Pulmonary artery endothelial cell (primary cell): Measurements from ENCODE around the gene LSP1. TPM values are rescaled to one million over a fixed set of nuclear protein-coding genes. Genes with fewer than 3 reads are reported as not detected.

Source experiments
- DNase-seq: peaks from one replicate; pipeline ENCODE4 v3.0.0-alpha.2; 2011; ENCODE audit warnings: low read depth, low spot score
- total RNA-seq: library from RNA; depleted of rRNA; stranded (reverse); fragments of >200 nt; gene quantifications from 2 replicates; pipeline ENCODE4 v1.2.3, GENCODE V29; 2014

The LSP1 gene
- total RNA-seq, 1 donor from 2014 or later = not detected

- no peak for DNase-seq
Measured at GRCh38 chr11:1917523-1918435, 64.9 kb downstream of the LSP1 start.

DNA sequence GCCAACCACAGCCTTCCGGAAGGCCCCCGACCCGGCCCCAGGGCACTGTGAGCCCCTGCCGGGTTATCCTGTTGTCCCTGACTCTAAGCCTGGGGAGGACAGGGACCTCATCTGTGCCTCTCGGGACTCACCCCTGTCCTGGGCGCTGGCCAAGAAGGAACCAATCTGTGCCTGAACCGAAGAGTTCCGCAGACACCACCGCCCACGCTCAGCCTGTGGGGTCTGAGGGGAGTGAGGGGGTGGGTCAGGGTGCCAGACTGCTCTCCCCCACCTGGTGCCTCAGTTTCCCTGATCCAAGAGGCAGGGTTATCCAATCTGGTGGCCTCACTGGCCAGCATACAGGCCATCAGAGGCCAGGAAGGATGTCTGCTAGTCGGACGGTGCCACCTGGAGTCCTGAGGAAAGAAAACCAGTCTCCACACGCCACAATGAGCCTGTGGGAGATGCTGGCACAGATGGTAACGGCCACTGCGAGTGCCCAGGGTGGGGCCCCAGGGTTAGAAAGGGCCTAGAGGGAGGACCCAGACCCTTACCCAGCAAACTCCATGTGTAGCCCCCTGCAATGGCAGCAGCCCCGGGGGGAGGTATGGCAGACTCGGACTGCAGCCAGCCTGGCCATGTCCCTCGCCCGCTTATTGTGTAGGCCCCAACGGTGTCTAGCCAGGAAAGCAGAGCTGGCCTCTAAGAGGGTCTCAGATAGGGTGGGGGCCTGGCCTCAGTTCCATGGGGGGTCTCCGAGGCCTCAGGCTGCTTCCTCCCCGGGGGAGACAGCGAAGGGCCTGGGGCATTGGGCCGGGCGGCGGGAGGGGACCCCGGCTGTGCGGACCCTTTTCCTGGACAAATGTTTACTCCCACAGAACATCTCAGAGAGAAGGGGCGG lies 65.8 kb downstream of the LSP1 start:
- no peak for DNase-seq

DNA sequence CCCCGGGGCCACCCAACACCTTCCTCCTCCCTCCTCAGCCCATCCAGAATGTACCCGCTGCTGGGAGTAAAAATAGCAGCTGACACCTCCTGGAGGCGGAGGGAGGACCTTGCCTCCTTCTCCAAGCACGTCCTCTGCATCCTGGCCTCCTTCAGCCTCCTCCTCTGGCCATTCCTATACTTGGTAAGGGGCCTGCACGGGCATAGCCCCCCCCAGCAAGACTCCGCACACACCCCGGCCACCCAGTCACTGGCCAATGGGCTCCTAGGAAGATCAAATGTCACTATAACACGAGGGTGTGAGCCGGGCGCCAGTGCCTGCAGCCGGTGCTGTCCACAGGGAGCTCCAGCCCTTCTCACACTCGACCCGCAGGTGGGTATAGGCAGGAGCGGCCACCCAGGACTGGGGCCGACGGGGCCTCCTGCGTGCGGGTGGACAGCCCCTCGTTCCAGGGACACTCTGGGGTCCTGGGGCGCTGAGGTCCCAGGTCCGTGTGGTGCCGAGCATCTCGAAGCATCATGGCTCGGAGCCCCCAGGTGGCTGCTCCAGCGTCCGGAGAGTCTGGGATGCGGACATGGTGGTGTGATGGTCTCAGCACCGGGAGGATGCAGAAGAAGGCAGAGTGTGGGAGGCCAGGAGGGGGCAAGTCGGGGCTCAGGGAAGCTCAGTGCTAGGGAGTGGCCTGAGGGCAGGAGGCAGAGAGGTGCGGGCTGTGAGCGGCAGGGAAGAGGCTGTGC lies 66.7 kb downstream of the LSP1 start, which contains the start of gene TNNT3:
TNNT3 (plus strand) TSS at position 313 of the 737 bp plus-strand sequence. CDS start 3,172 bp downstream, outside the sequence.
- no peak for DNase-seq

DNA sequence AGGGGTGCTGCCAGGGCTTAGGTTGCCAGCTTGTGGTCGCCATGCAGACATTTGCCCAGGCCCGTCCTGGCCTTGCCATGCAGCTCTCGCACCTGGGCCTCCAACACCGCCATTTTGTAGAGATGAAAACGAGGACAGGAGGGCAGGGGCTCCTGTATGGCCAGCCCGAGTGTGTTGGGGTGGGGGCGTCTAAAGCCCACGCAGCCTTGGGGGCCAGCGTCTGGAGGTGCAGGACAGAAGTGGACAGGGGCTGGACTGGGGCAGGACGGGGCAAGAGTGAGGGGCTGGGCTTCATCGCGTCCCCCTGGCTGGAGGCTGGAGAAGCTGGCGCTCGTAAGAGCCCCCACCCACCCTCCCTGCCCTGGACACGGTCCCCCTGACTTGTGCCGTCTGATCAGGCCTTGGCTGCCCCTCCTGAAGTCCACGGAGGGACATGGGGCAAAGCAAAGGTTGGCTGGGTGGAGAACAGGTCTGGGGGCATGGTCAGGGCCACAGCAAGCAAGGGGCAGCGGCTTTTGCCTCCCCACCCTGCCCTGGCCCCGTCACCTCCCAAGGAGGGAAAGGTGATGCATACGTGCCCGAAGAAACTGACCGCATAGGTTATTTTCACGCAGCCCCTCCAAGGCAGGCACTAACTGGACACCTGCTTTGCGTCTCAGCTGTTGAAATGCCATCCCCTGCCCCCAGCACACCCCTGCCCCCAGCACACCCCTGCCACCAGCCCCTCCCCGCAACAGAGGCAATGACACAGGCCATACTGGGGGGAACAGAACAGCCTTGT lies 67.4 kb downstream of the LSP1 start:
- no peak for DNase-seq

DNA sequence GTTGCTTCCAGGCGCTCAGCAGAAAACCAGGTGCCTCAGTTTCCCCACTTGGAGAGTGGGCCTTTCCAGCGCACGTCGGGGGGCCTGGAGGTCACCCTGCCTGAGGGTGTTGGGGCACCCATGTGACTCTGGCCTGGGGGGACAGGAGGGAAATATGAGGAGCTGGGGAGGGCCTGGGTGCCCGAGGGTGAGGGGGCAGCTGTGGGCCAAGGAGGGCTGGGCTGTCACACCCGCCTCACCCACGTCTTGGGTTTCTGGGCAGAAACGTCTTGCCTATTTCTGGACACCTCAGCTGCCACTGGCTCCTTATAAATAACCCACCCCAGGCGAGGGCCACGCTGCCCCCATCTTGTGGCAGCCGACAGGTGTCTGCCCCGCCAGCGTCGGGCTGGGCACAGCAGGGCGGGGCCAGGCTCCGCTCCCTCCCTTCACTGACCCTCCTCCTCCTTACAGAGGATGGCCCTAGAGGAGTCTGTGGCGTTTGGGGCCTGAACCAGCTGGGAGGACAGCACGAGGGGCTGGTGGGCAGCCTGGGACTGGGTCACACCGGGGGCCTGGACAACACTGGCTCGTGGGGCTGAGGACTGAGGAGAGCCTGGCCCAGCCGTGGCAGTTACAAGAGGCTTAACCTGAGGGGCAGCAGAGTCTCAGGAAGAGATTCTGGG lies 68.2 kb downstream of the LSP1 start:
- no peak for DNase-seq

- no peak for DNase-seq
Measured at GRCh38 chr11:1921574-1922141, 68.8 kb downstream of the LSP1 start.

- DNase-seq = no peak
Measured at GRCh38 chr11:1922481-1923081, 69.7 kb downstream of the LSP1 start.

DNA sequence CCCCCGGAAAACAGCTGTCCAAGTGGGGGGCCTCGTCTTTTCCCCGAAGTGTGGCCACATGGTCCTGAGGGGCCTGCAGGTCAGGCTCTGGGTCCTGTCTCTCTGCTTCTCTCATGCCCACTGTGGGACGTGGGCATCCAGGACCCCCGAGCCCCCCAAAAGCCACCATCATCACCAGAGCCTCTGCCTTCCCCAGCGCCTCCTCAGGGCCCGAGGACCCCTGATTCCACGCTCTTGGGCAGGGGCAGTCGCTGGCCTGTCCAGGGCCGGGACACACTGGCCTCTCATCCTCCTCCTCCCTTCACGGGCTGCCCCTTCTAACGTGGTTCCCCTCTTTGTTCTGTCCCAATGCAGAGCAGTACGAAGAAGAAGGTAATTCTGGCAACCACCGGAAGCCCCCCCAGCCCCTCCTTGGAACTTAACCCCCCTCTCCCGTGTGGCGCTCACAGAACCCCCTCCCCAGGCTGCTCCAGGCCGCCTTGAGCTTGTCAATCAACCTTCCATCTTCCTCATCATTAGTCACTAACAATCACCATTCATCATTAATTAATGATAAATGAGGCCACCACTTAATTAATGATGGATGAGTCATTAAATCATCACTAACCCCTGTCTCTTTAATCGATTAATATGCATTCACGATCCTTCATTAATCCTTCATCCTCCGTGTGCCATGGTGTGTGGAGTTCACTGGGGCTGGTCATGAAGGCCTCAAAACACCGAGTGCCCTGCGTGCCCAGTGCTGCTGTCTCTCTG lies 70.5 kb downstream of the LSP1 start:
- DNase-seq = no peak

- DNase-seq = no peak
Measured at GRCh38 chr11:1924181-1924580, 71.3 kb downstream of the LSP1 start.

- DNase-seq = no peak
Measured at GRCh38 chr11:1924646-1925372, 71.9 kb downstream of the LSP1 start.

- no peak for DNase-seq
Measured at GRCh38 chr11:1925373-1926155, 72.7 kb downstream of the LSP1 start.

GRCh38 chr11:1926156-1927025 lies 73.5 kb downstream of the LSP1 start:
- no peak for DNase-seq

DNA sequence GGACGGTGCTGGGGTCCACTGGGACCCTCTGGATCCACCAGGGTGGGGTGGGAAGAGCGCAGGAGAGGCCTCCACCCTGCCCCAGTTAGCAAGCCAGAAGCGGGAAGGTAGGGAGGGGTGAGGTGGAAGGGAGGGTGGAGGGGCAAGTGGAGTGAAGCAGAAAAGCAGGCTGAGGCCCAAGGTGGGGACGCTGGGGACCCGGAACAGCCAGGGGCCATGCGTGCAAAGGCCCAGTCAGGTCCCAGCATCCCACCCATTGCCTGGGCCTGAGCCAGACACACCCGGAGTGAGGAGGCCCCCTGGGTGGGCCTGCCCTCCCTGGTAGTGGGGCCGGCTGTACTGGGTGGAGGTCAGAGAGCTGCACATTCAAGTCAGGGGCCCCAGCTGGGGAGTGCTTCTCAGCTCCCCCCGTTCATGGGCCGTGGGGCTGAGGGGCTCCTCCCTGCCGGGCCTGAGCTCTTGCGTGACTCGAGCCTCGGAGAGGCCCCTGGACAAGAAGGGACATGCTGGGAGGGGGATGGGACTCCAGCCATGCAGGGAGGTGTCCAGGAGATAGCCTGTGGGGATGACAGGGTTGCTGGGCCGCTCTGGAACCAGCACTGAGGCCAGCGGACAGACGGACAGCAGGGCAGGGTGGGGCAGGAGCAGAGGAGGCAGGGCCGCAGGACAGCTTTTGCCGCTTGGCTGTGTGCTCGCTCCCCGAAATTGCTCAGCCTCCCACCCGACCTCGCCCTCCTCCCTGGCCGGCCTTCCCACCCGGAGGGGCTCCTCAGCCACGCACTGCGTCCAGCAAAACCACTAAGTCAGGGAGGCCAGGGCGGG lies 74.4 kb downstream of the LSP1 start:
- no peak for DNase-seq

GRCh38 chr11:1927848-1928469 lies 75.1 kb downstream of the LSP1 start:
- no peak for DNase-seq

DNA sequence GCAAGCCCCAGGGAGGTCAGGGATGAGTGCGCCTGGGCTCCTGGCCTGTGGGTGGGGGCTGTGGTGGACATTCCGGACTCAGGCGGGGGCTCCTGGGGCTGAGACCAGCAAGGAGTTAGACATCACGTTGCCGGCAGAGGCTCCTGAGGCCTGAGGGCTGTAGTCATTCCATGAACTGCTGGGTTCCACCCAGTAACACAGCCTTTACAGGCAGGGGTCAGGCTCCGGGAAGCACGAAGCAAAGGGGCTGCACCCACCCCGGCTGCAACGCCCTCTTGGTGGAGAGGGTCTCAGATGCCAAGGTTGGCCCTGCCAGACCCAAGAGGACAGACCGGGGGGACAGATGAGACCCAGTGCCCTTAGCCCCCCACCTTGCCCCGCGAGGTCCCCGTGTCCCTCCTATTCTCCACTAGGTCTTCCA lies 75.6 kb downstream of the LSP1 start:
- DNase-seq = no peak
